ENCODE data around the gene MAP1B. TPM values are rescaled to one million over a fixed set of nuclear protein-coding genes. Genes with fewer than 3 reads are reported as not detected.
A peak's percentile ranks its signal among the peaks of the same experiment; 100 is the strongest.

The MAP1B gene
- total RNA-seq, 2 donors from 2014 or later = 0.04 to 0.11 TPM

DNA sequence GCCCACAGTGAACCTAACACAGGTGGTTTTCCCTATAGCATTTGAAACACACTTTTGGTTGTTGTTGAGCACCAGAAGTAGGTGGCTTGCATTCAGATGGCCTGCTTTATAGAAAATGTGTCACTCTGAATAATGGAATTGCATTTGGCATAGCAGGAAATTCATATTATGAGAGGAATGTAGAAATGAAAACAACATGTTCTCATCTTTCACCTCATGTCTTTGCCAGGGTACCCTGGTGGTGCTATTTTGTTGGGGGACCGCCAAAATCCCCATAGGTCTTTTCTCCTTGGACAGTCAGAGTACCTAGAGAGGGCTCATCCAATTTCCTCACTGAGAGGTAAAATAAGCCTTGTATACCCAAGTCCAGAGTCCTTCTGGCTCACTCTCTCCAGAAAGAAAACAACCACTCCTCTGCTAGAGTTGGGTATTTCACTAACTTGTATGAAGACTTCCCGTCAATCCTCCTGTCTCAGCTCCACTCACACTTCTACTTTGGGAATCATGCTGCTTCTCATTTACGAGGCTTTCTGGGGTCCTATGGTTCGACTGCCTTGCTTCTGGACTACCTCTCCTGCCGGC lies 145.4 kb downstream of the MAP1B start:
- no peaks in the 10 kb centered on the region for H3K27me3 Mint-ChIP-seq
- peak overlapping the region; percentile 5 for H3K27ac Mint-ChIP-seq
- peaks cover 18% of the 10 kb centered on the region for H3K4me1 Mint-ChIP-seq
- peaks cover 41% of the 10 kb centered on the region for H3K36me3 Mint-ChIP-seq (ENCODE audit: low read depth)
- no peak overlapping the region for H3K4me3 Mint-ChIP-seq
- ATAC-seq (replicated peaks) = no peak
- no peaks in the 10 kb centered on the region for H3K9me3 Mint-ChIP-seq

DNA sequence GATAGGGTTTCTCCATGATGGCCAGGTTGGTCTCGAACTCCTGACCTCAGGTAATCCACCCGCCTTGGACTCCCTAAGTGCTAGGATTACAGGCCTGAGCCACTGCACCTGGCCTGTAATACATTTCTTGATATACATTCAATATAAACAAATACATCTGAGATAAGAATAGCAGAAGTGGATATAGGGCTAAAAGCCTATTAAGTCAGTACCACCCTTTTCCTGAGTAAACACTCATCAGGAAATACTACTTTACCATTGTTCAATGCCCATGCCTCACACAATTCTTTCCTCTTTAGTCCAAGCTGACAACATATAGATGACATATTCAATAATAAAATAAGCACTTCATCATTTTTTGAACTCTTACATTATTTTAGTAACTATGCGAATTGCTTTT lies 148.0 kb downstream of the MAP1B start:
- no peaks in the 10 kb centered on the region for H3K27me3 Mint-ChIP-seq
- no peak for ATAC-seq (replicated peaks)
- peaks cover 14% of the 10 kb centered on the region for H3K4me1 Mint-ChIP-seq
- H3K9me3 Mint-ChIP-seq = no peaks in the 10 kb centered on the region
- no peak overlapping the region for H3K4me3 Mint-ChIP-seq
- H3K27ac Mint-ChIP-seq = no peak overlapping the region
- H3K36me3 Mint-ChIP-seq (ENCODE audit: low read depth) = peaks cover 55% of the 10 kb centered on the region

DNA sequence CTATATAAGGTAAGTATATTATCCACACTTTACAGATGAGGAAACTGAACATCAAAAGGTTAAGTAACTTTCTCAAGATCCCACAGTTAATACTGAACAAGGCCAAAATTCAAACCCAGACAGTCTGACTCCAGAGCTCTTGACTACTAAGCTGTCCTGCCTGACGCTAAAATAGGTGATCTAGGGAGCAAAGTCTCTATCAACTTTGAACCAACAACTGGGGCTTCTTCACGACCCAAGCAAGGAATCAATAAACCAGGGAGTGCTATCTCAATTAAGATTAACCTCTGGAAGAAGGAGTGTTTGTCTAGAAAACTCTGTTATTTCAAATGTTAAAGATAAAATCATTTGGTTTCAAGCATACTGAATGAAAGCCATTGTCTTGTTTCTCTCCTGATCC lies 148.4 kb downstream of the MAP1B start:
- peaks cover 55% of the 10 kb centered on the region for H3K36me3 Mint-ChIP-seq (ENCODE audit: low read depth)
- no peaks in the 10 kb centered on the region for H3K27me3 Mint-ChIP-seq
- no peaks in the 10 kb centered on the region for H3K9me3 Mint-ChIP-seq
- H3K27ac Mint-ChIP-seq = no peak overlapping the region
- no peak overlapping the region for H3K4me3 Mint-ChIP-seq
- H3K4me1 Mint-ChIP-seq = peaks cover 14% of the 10 kb centered on the region
- ATAC-seq (replicated peaks) = no peak

DNA sequence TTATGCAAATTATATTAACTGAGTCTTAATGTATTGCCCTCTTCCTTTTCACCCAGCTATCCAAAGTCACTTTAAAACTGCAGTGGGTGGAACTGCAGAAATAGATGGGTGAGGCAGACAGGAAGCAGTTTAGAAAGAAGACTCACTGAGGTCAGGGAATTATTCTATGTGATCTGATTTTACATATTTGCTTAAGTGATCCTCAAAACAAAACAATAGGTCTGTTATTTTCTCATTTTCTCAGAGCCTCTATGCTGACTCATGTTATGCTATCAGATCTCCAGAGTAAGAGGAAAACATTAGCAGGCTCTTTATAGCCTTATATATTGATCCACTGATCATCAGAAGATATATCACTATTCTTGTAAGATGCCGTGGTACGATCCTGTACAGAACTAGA lies 149.3 kb downstream of the MAP1B start:
- no peak overlapping the region for H3K4me3 Mint-ChIP-seq
- ATAC-seq (replicated peaks) = peak; percentile 31
- H3K36me3 Mint-ChIP-seq (ENCODE audit: low read depth) = peaks cover 57% of the 10 kb centered on the region
- no peaks in the 10 kb centered on the region for H3K27me3 Mint-ChIP-seq
- no peak overlapping the region for H3K27ac Mint-ChIP-seq
- H3K4me1 Mint-ChIP-seq = peaks cover 14% of the 10 kb centered on the region
- H3K9me3 Mint-ChIP-seq = no peaks in the 10 kb centered on the region

Other genes starting within 250 kb of the MAP1B start
- 10 to 100 TPM; 71.2 to 88.3 TPM for gene MRPS27, start 212.8 kb downstream of the MAP1B start, total RNA-seq
- gene PTCD2, start 212.9 kb downstream of the MAP1B start, total RNA-seq = 10 to 100 TPM in 1 of 2 donors, 1 to 10 TPM in 1; 9.1 to 14.8 TPM